ENCODE data around the gene PRR5L.

Gene PRR5L

DNA sequence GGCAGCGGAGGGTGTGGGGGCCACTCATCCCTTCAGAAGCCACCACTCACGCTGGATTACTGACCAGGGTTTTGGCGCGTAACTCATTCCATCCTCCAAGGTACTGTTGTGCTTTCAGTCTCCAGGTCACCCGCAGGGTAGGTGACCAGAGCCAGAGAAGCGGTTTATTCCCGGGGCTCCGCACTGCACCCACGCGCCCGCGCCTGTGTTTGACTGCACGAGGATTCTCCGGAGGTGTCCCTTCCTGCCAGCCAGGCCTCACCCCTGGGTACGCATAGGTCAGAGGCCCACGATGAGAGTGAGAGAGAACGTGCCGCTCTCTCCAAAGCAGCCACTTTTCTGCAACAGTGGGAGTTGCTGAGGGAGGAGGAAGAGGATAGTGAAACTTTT lies 158.5 kb downstream of the PRR5L start:
- Histone ChIP-seq H3K79me2 (no peaks in the 10 kb centered on the region), H3K4me1 (no peaks in the 10 kb centered on the region), H3K27me3 (ENCODE audit: control insufficient read depth, insufficient read depth, low read length) (no peaks in the 10 kb centered on the region), H3K9me3 (ENCODE audit: control insufficient read depth, low read length) (no peaks in the 10 kb centered on the region), H3K4me3 (ENCODE audit: low read depth, low read length) (no peak overlapping the region), H3K27ac (no peak overlapping the region), H3K36me3 (ENCODE audit: control insufficient read depth, insufficient read depth, low read length) (no peaks in the 10 kb centered on the region), H3K9ac (no peak overlapping the region), H2AFZ (no peak overlapping the region), H3K4me2 (ENCODE audit: low read length) (no peak overlapping the region)
- TF ChIP-seq, protein P1, sequence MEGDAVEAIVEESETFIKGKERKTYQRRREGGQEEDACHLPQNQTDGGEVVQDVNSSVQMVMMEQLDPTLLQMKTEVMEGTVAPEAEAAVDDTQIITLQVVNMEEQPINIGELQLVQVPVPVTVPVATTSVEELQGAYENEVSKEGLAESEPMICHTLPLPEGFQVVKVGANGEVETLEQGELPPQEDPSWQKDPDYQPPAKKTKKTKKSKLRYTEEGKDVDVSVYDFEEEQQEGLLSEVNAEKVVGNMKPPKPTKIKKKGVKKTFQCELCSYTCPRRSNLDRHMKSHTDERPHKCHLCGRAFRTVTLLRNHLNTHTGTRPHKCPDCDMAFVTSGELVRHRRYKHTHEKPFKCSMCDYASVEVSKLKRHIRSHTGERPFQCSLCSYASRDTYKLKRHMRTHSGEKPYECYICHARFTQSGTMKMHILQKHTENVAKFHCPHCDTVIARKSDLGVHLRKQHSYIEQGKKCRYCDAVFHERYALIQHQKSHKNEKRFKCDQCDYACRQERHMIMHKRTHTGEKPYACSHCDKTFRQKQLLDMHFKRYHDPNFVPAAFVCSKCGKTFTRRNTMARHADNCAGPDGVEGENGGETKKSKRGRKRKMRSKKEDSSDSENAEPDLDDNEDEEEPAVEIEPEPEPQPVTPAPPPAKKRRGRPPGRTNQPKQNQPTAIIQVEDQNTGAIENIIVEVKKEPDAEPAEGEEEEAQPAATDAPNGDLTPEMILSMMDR (IDR thresholded peaks at IDR 0.05): no peak

DNA sequence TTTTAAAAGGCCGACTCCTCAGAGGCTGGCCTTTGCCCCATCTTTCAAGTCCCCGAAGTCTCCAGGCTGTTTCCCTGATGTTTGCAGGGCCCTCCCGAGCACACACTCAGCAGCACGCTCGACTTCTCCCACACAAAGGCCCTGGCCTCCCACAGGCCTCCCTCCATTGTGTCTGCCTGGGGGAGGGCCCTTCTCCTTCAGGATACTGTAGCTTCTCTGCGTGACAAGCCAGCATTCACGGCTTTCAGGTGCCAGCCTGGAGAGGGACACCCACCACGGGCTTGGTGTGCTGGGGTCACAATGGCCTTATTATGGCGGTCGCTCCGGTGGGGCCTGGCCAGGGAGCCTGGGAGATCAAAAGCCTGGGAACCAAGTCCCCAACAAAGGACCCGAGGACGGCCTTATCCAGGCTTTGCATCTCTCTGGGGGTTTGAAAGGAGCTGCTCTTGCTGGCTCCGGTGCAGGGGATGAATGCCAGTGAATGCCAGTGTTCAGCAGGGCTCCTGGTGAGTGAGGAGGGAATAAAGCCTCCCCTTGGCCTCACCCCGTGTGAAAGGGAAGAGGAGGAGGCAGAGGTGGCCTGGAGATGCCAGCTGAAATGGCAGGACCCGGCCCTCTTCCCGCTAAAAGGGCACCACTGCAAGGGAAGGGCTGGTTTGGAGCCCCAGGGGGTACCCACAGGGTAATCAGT lies 159.0 kb downstream of the PRR5L start:
- Histone ChIP-seq H3K79me2 (no peaks in the 10 kb centered on the region), H3K4me1 (no peaks in the 10 kb centered on the region), H2AFZ (no peak overlapping the region), H3K4me3 (ENCODE audit: low read depth, low read length) (no peak overlapping the region), H3K9me3 (ENCODE audit: control insufficient read depth, low read length) (no peaks in the 10 kb centered on the region), H3K4me2 (ENCODE audit: low read length) (no peak overlapping the region), H3K36me3 (ENCODE audit: control insufficient read depth, insufficient read depth, low read length) (no peaks in the 10 kb centered on the region), H3K9ac (no peak overlapping the region), H3K27me3 (ENCODE audit: control insufficient read depth, insufficient read depth, low read length) (no peaks in the 10 kb centered on the region), H3K27ac (peak overlapping the region; percentile 27)
- TF ChIP-seq, protein P1 (IDR thresholded peaks at IDR 0.05): no peak

DNA sequence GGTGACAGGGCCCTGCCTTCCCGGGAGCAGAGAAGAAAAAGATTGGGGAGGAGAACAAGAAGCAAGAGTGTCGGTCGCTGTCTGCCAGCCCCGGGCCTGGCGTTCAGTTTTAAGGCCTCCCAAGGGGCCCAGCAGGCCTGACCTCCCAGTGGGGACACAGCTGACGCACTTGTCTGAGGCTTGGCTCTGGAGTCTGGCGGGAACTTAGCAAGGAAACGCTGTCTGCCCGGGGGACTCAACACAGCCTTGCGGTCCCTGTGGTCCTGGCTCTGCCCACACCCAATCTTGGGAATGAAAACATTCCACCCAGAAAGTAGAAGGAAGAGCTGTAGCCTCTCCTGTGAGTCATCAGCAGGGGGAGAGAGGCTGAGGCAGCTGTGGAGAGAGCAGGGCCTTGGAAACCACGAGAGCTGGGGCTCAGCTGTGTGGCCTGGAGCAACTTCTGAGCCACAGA lies 159.6 kb downstream of the PRR5L start:
- no peaks in the 10 kb centered on the region for H3K36me3 ChIP-seq (ENCODE audit: control insufficient read depth, insufficient read depth, low read length)
- H3K9me3 ChIP-seq (ENCODE audit: control insufficient read depth, low read length): no peaks in the 10 kb centered on the region
- no peaks in the 10 kb centered on the region for H3K79me2 ChIP-seq
- H3K27me3 ChIP-seq (ENCODE audit: control insufficient read depth, insufficient read depth, low read length): no peaks in the 10 kb centered on the region
- H2AFZ ChIP-seq: no peak overlapping the region
- TF ChIP-seq, protein P1 (IDR thresholded peaks at IDR 0.05): no peak
- no peak overlapping the region for H3K4me2 ChIP-seq (ENCODE audit: low read length)
- H3K4me1 ChIP-seq: no peaks in the 10 kb centered on the region
- H3K27ac ChIP-seq: peak overlapping the region; percentile 47
- no peak overlapping the region for H3K9ac ChIP-seq
- no peak overlapping the region for H3K4me3 ChIP-seq (ENCODE audit: low read depth, low read length)

DNA sequence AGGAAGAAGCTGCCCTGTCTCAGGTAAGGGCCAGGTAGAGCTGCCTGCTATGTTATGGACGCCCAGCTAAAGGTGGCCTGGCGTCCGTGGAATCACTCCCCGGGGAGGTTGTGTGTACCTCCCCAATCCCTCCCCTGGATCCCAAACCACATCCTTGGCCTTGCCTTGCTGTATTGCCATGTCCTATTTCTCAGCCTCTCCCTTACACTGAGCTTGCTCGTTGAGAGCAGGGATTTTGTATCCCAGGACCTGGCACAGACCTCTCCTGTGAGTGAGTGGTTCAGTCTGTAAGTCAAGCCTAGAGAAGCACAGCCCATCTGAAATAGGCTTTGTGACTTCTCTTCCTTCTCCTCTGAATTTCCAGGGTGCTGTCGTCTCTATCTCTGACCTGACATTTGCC lies 160.1 kb downstream of the PRR5L start:
- Histone ChIP-seq H3K4me2 (ENCODE audit: low read length) (no peak overlapping the region), H3K9ac (no peak overlapping the region), H3K4me1 (no peaks in the 10 kb centered on the region), H3K36me3 (ENCODE audit: control insufficient read depth, insufficient read depth, low read length) (no peaks in the 10 kb centered on the region), H2AFZ (no peak overlapping the region), H3K27me3 (ENCODE audit: control insufficient read depth, insufficient read depth, low read length) (no peaks in the 10 kb centered on the region), H3K4me3 (ENCODE audit: low read depth, low read length) (no peak overlapping the region), H3K79me2 (no peaks in the 10 kb centered on the region), H3K27ac (peak overlapping the region; percentile 47), H3K9me3 (ENCODE audit: control insufficient read depth, low read length) (no peaks in the 10 kb centered on the region)
- TF ChIP-seq, protein P1 (IDR thresholded peaks at IDR 0.05): no peak
